Epithelial cell of proximal tubule (primary cell): ENCODE measurements around the gene TMTC2. TPM values are rescaled to one million over a fixed set of nuclear protein-coding genes. Genes with fewer than 3 reads are reported as not detected.

Experiments used
- DNase-seq: peaks from one replicate; pipeline ENCODE4 v3.0.0-alpha.2; 2011; ENCODE audit warnings: low read depth
- H3K4me3 ChIP-seq: 2 replicates; pipeline ENCODE4 v1.5.1; 2011; ENCODE audit warnings: low read depth, mild to moderate bottlenecking, low read length
- CTCF ChIP-seq: conservative IDR thresholded peaks from 2 replicates; pipeline ENCODE4 v1.5.1; 2012; ENCODE audit warnings: low read depth, mild to moderate bottlenecking, low read length
- total RNA-seq: library from RNA; depleted of rRNA; stranded (reverse); fragments of >200 nt; gene quantifications from 2 replicates; pipeline ENCODE4 v1.2.3, GENCODE V29; 2015

The TMTC2 gene
- total RNA-seq, 1 donor from 2014 or later = 3.6 TPM

DNA sequence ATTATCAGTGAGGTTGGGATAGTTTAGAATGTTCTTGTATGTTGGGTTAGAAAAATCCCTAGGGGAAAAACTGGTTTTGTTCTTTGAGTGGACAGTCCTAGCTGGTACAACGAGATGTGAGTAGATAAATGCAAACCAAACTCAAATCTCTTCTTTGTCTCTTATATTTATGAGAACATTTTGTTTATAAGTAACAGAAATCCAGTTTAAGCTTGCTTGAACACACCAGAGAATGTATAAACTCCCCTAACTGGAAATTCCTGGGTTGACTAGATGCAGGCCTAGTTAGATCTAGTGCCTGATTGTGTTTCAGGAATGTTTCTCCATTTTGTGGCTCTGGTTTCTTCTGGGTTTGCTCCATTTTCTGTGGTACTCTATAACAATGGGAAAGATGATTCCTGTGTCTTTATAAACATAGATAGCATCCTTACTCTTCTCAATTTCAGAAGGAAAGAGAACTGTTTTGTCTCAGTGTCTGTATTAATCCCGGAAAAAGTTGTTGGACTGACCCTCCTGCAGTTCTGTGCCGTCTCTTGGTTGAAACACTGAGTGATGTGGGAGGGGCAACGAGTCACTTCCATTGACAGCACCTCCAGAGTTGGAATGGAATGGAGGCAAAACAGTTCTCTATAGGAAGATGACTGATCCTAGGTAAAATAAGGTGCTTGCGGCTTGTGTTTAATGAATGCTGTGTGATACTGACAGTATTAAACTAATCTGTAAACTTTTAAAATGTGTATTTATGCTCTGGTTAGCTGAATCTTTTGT, 244.8 kb downstream of the TMTC2 start:
- DNase-seq = no peak
- H3K4me3 ChIP-seq = no peak overlapping the region
- TF ChIP-seq CTCF = no peak

DNA sequence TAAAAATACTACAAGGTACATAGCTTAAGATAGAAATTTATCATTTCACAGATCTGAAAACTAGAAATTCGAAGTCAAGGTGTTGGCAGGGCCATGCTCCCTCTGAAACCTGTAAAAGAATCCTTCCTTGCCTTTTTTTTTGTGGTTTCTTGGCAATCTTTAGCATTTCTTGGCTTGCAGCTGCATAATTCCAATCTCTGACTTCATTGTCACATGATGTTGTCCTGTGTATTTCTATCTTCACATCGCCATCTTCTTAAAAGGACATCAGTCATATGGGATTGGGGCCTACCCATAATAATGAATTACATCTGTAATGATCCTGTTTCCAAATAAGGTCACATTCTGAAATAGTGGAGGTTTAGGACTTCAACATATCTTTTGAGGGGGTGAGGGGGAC, 250.4 kb downstream of the TMTC2 start:
- no peak for DNase-seq
- no peak for TF ChIP-seq CTCF
- H3K4me3 ChIP-seq = no peak overlapping the region

DNA sequence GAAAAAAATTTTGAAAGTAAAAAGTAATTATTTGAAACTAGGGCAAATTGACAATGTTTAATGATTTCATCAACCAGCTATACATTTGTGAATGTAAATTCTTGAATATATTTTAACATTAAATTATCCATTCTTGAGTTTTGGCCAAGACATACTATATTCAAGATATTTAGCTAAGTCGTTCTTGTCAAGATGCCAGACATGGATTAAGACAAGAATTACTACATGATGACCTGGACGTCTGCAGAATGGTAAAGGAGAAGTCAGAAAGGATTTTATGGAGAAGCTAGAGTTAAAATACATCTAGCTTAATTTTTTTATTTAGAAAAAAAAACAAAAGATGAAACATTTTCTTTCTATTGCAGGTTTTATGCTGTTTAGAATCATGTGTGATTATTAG, 255.8 kb downstream of the TMTC2 start:
- no peak for TF ChIP-seq CTCF
- DNase-seq = no peak
- no peak overlapping the region for H3K4me3 ChIP-seq

GRCh38 chr12:82942991-82943401, 256.3 kb downstream of the TMTC2 start:
- no peak overlapping the region for H3K4me3 ChIP-seq
- no peak for DNase-seq
- no peak for TF ChIP-seq CTCF

- no peak for TF ChIP-seq CTCF
- no peak for DNase-seq
- no peak overlapping the region for H3K4me3 ChIP-seq
These were observed 261.8 kb downstream of the TMTC2 start for GRCh38 chr12:82948491-82948890.

- no peak overlapping the region for H3K4me3 ChIP-seq
- no peak for DNase-seq
- TF ChIP-seq CTCF = no peak
These were observed 263.6 kb downstream of the TMTC2 start for GRCh38 chr12:82950356-82950755.

- no peak for DNase-seq
- no peak overlapping the region for H3K4me3 ChIP-seq
- TF ChIP-seq CTCF = no peak
These were observed 266.2 kb downstream of the TMTC2 start for GRCh38 chr12:82952946-82953345.
